H9 (cell line): ENCODE measurements around the gene PDF. TPM values are rescaled to one million over a fixed set of nuclear protein-coding genes. Genes with fewer than 3 reads are reported as not detected.

Experiments
- DNase-seq: peaks from one replicate; pipeline ENCODE4 v3.0.0-alpha.2; 2017
- H2AFZ ChIP-seq: one replicate; pipeline ENCODE4 v1.6.1; 2013; ENCODE audit warnings: mild to moderate bottlenecking, low read length, control low read depth, moderate library complexity
- H2AK5ac ChIP-seq: 2 replicates; pipeline ENCODE4 v1.6.1; 2013; ENCODE audit warnings: low read length, control low read depth, mixed read lengths; ENCODE audit not compliant: insufficient read length
- H2BK120ac ChIP-seq: one replicate; pipeline ENCODE4 v1.6.1; 2013; ENCODE audit warnings: low read depth, mild to moderate bottlenecking, low read length, control low read depth, inconsistent platforms; ENCODE audit not compliant: poor library complexity, severe bottlenecking
- H2BK12ac ChIP-seq: 2 replicates; pipeline ENCODE4 v1.6.1; 2013; ENCODE audit warnings: low read length, control low read depth, mixed read lengths, low read depth; ENCODE audit not compliant: insufficient read length
- H2BK15ac ChIP-seq: 2 replicates; pipeline ENCODE4 v1.6.1; 2013; ENCODE audit warnings: low read depth, low read length, control low read depth
- H2BK20ac ChIP-seq: one replicate; pipeline ENCODE4 v1.6.1; 2013; ENCODE audit warnings: low read depth, mild to moderate bottlenecking, low read length, control low read depth, inconsistent platforms; ENCODE audit not compliant: poor library complexity, severe bottlenecking
- H2BK5ac ChIP-seq: 2 replicates; pipeline ENCODE4 v1.6.1; 2013; ENCODE audit warnings: low read length, control low read depth, mixed read lengths; ENCODE audit not compliant: insufficient read length
- H3K14ac ChIP-seq: 2 replicates; pipeline ENCODE4 v1.6.1; 2013; ENCODE audit warnings: low read length, control low read depth; ENCODE audit not compliant: insufficient read depth
- H3K18ac ChIP-seq: 2 replicates; pipeline ENCODE4 v1.6.1; 2013; ENCODE audit warnings: low read depth, mild to moderate bottlenecking, mixed read lengths, low read length, control low read depth; ENCODE audit not compliant: insufficient read length
- H3K23ac ChIP-seq: 2 replicates; pipeline ENCODE4 v1.6.1; 2013; ENCODE audit warnings: low read length, control low read depth, mixed read lengths, low read depth; ENCODE audit not compliant: insufficient read length
- H3K23me2 ChIP-seq: 2 replicates; pipeline ENCODE4 v1.6.1; 2013; ENCODE audit warnings: low read depth, mild to moderate bottlenecking, mixed read lengths, low read length, control low read depth; ENCODE audit not compliant: insufficient read length, poor library complexity, severe bottlenecking
- H3K27ac ChIP-seq: 2 replicates; pipeline ENCODE4 v1.5.1; 2013; ENCODE audit warnings: low read length, control low read depth, mixed read lengths, low read depth; ENCODE audit not compliant: insufficient read length
- H3K27me3 ChIP-seq: 2 replicates; pipeline ENCODE4 v1.6.1; 2013; ENCODE audit warnings: low read length, control low read depth, inconsistent platforms; ENCODE audit not compliant: insufficient read depth
- H3K4ac ChIP-seq: 2 replicates; pipeline ENCODE4 v1.6.1; 2013; ENCODE audit warnings: low read depth, mild to moderate bottlenecking, control low read depth, inconsistent platforms, low read length, moderate library complexity
- H3K4me1 ChIP-seq: 2 replicates; pipeline ENCODE4 v1.6.1; 2013; ENCODE audit warnings: low read length, control low read depth, inconsistent platforms; ENCODE audit not compliant: insufficient read depth
- H3K4me2 ChIP-seq: 2 replicates; pipeline ENCODE4 v1.6.1; 2013; ENCODE audit warnings: low read length, control low read depth, mixed read lengths; ENCODE audit not compliant: insufficient read length, insufficient read depth
- H3K56ac ChIP-seq: 2 replicates; pipeline ENCODE4 v1.6.1; 2013; ENCODE audit warnings: low read depth, mild to moderate bottlenecking, mixed read lengths, low read length, control low read depth; ENCODE audit not compliant: insufficient read length
- H3K79me1 ChIP-seq: 2 replicates; pipeline ENCODE4 v1.6.1; 2013; ENCODE audit warnings: low read depth, mild to moderate bottlenecking, moderate library complexity, low read length, control low read depth, inconsistent platforms; ENCODE audit not compliant: insufficient read depth, poor library complexity, severe bottlenecking
- H3K79me2 ChIP-seq: 2 replicates; pipeline ENCODE4 v1.6.1; 2013; ENCODE audit warnings: low read length, control low read depth, inconsistent platforms; ENCODE audit not compliant: insufficient read depth
- H3K9ac ChIP-seq: 2 replicates; pipeline ENCODE4 v1.6.1; 2013; ENCODE audit warnings: low read length, control low read depth, mixed read lengths; ENCODE audit not compliant: insufficient read length; ENCODE audit errors: extremely low read depth
- H3K9me3 ChIP-seq: one replicate; pipeline ENCODE4 v1.6.1; 2013; ENCODE audit warnings: low read depth, low read length, inconsistent platforms; ENCODE audit not compliant: control insufficient read depth
- H3T11ph ChIP-seq: one replicate; pipeline ENCODE4 v1.6.1; 2013; ENCODE audit warnings: mild to moderate bottlenecking, low read length, control low read depth, inconsistent platforms
- H4K20me1 ChIP-seq: one replicate; pipeline ENCODE4 v1.6.1; 2013; ENCODE audit not compliant: control insufficient read depth, insufficient read length, insufficient read depth
- H4K5ac ChIP-seq: 2 replicates; pipeline ENCODE4 v1.6.1; 2013; ENCODE audit warnings: low read depth, mild to moderate bottlenecking, mixed read lengths, low read length, control low read depth; ENCODE audit not compliant: insufficient read length
- H4K8ac ChIP-seq: replicated peaks from 2 replicates; pipeline ENCODE4 v1.6.1; 2013; ENCODE audit warnings: low read length, control low read depth, mixed read lengths, low read depth; ENCODE audit not compliant: insufficient read length
- H4K91ac ChIP-seq: 2 replicates; pipeline ENCODE4 v1.6.1; 2013; ENCODE audit warnings: low read depth, mild to moderate bottlenecking, moderate library complexity, mixed read lengths, low read length, control low read depth; ENCODE audit not compliant: insufficient read length
- H3K27ac Mint-ChIP-seq, 3 experiments: 2 replicates in 2 of 3; 3 replicates in 1 of 3; pipeline ENCODE4 v1.8.0; 2020 to 2021; ENCODE audit warnings: mixed read lengths in 3 of 3, mild to moderate bottlenecking in 1 of 3, moderate library complexity in 1 of 3
- H3K27me3 Mint-ChIP-seq: 2 replicates; pipeline ENCODE4 v1.8.0; 2021; ENCODE audit warnings: low read depth, mild to moderate bottlenecking, moderate library complexity, mixed read lengths
- H3K36me3 Mint-ChIP-seq, 3 experiments: 2 replicates in 2 of 3; 3 replicates in 1 of 3; pipeline ENCODE4 v1.8.0; 2020 to 2021; ENCODE audit warnings: low read depth in 3 of 3, mixed read lengths in 3 of 3; ENCODE audit not compliant: insufficient read depth in 1 of 3
- H3K4me1 Mint-ChIP-seq, 2 experiments: 2 replicates each; pipeline ENCODE4 v1.8.0; 2020; ENCODE audit warnings: mixed read lengths in 2 of 2
- H3K4me3 Mint-ChIP-seq, 2 experiments: 2 replicates in 1 of 2; 3 replicates in 1 of 2; pipeline ENCODE4 v1.8.0; 2020 to 2021; ENCODE audit warnings: mild to moderate bottlenecking in 2 of 2, mixed read lengths in 2 of 2, moderate library complexity in 1 of 2
- H3K9me3 Mint-ChIP-seq, 2 experiments: 2 replicates in 1 of 2; 3 replicates in 1 of 2; pipeline ENCODE4 v1.8.0; 2020; ENCODE audit warnings: mild to moderate bottlenecking in 2 of 2, mixed read lengths in 2 of 2, moderate library complexity in 1 of 2
- WGBS: extraction: QIAGEN DNeasy Blood & Tissue Kit; methylation state at CpG from one replicate; pipeline ENCODE4 v1.1.7; 2013; ENCODE audit warnings: missing lambda C conversion rate, low lambda C conversion rate, mixed read lengths; ENCODE audit not compliant: insufficient read length; ENCODE audit errors: extremely low coverage; 5-methylcytosine and 5-hydroxymethylcytosine counted together
- total RNA-seq: library from RNA; stranded (reverse); gene quantifications from 2 replicates; pipeline ENCODE4 v1.2.1, GENCODE V29; 2021
- TF ChIP-seq, protein P1 (sequence below): fragments of 200-600 bp; sonication (generic); conservative IDR thresholded peaks from 3 replicates; pipeline ENCODE4 v1.8.0; 2021; ENCODE audit warnings: antibody characterized with exemption, mild to moderate bottlenecking

The PDF gene
- total RNA-seq, 1 experiment from 2014 or later, result 36.4 TPM

DNA sequence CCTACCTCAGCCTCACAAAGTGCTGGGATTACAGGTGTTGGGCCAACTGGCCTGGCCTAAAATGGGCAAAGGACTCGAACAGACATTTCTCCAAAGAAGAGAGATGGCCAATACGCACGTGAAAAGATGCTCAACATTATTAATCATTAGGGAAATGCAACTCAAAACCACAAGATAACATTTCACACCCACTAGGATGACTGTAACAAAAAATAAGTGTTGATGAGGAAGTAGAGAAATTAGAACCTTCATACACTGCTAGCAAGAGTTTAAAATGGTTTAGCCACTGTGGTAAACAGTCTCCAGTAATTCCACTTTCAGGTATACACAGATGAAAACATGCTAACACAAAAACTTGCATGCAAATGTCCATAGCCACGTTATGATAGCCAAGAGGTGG is 15.5 kb upstream of the PDF start:
- Mint-ChIP-seq H3K4me1 (peaks cover 2 to 4% of the 10 kb centered on the region in 2 experiments; a peak in 3 of 4 replicates), H3K27ac (no peak overlapping the region; a peak in 1 of 7 replicates), H3K36me3 (peaks cover 10 to 37% (median 28%) of the 10 kb centered on the region in 3 experiments; a peak in 6 of 7 replicates), H3K9me3 (no peaks in the 10 kb centered on the region), H3K4me3 (no peak overlapping the region), H3K27me3 (no peaks in the 10 kb centered on the region)
- H3K23me2 ChIP-seq, result no peaks in the 10 kb centered on the region
- TF ChIP-seq, protein P1, sequence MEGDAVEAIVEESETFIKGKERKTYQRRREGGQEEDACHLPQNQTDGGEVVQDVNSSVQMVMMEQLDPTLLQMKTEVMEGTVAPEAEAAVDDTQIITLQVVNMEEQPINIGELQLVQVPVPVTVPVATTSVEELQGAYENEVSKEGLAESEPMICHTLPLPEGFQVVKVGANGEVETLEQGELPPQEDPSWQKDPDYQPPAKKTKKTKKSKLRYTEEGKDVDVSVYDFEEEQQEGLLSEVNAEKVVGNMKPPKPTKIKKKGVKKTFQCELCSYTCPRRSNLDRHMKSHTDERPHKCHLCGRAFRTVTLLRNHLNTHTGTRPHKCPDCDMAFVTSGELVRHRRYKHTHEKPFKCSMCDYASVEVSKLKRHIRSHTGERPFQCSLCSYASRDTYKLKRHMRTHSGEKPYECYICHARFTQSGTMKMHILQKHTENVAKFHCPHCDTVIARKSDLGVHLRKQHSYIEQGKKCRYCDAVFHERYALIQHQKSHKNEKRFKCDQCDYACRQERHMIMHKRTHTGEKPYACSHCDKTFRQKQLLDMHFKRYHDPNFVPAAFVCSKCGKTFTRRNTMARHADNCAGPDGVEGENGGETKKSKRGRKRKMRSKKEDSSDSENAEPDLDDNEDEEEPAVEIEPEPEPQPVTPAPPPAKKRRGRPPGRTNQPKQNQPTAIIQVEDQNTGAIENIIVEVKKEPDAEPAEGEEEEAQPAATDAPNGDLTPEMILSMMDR, result no peak
- H3T11ph ChIP-seq, result no peak overlapping the region
- no peak overlapping the region for H3K23ac ChIP-seq
- no peak overlapping the region for H2BK20ac ChIP-seq
- H2BK5ac ChIP-seq, result no peak overlapping the region
- H4K91ac ChIP-seq, result no peak overlapping the region
- no peak overlapping the region for H3K56ac ChIP-seq
- H3K4ac ChIP-seq, result no peak overlapping the region
- no peak overlapping the region for H2AK5ac ChIP-seq
- DNase-seq, result no peak
- H3K4me2 ChIP-seq, result no peak overlapping the region
- no peaks in the 10 kb centered on the region for H3K9me3 ChIP-seq
- no peak overlapping the region for H2BK15ac ChIP-seq
- no peak overlapping the region for H3K18ac ChIP-seq
- no peak overlapping the region for H3K14ac ChIP-seq
- H4K20me1 ChIP-seq, result no peaks in the 10 kb centered on the region
- WGBS, result no CpG with 5 or more reads among the region's 4 CpGs
- no peak overlapping the region for H4K8ac ChIP-seq
- H3K27ac ChIP-seq, result no peak overlapping the region
- no peak overlapping the region for H3K9ac ChIP-seq
- no peak overlapping the region for H2BK12ac ChIP-seq
- peaks cover 1% of the 10 kb centered on the region; the same call in 1 of the 2 replicates for H3K79me2 ChIP-seq
- no peak overlapping the region for H2AFZ ChIP-seq
- no peak overlapping the region for H4K5ac ChIP-seq
- no peak overlapping the region for H2BK120ac ChIP-seq
- H3K27me3 ChIP-seq, result no peaks in the 10 kb centered on the region
- H3K4me1 ChIP-seq, result no peaks in the 10 kb centered on the region
- peaks cover 6% of the 10 kb centered on the region for H3K79me1 ChIP-seq
